NCI-H128 (cell line): ENCODE results near the gene TMCO6.
A peak's percentile ranks its signal among the peaks of the same experiment; 100 is the strongest.
"Not testable (repeated sequence)": the region's sequence is repeated elsewhere in the genome, so short reads cannot be mapped to it uniquely, and the experiment has no call there.

Experiments
- DNase-seq: peaks from one replicate; lab custom pipeline; 2025; ENCODE audit not compliant: unreplicated experiment; lab: John Stamatoyannopoulos, UW

TMCO6 gene

DNA sequence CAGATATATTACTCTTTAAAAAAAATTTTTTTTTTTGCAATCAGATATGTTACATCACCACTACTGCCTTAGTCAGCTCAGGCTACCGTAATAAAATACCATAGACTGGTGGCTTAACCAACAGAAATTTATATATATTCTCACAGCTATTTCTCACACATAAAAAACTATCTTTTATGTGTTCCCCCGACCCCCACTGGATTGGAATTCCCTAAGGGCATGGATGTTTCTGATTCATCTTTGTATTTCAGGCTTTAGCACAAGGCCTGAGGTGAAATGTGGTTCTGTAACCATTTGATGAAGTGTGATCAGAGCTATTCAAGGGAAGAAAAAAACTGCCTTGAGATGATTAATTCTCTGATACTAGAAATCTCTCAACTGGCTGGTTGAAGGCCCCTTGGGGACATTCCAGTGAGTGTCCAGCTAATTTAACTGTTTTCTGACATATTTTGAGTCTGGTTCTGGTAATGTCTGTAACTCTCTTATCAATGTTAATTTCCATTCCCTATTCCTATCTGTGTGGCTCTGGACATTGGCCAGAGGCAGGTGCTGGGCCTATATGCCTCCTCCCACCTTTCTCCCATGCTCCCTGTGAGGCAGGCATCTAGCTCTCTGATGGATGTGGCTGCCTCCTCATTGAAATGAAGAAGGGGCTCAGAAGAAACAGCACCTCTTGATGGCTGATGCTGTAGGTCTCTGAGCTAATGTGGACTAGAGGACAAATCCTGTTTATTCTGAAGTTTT, 8.8 kb upstream of the TMCO6 start:
- DNase-seq: no peak

DNA sequence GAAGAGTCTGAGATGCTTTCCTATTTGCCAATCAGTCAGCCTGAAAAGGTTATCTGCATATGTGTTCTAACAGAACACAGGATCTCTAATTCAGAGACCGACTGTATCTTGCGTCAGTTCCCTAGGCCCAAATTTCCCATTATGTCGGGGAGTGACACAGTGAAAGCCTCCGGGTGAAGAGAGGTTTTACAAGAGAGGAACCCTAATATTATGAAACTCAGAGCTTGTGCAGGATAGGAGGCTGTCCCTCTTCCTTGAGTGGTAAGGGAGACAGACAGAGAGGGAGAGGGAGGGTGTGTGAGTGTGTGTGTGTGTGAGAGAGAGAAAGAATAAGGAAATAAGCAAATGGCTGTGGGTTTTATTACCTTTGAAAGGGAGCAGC, 8.2 kb upstream of the TMCO6 start:
- no peak for DNase-seq

- no peak for DNase-seq
These were observed 7.4 kb upstream of the TMCO6 start for GRCh38 chr5:140631831-140632365.

DNA sequence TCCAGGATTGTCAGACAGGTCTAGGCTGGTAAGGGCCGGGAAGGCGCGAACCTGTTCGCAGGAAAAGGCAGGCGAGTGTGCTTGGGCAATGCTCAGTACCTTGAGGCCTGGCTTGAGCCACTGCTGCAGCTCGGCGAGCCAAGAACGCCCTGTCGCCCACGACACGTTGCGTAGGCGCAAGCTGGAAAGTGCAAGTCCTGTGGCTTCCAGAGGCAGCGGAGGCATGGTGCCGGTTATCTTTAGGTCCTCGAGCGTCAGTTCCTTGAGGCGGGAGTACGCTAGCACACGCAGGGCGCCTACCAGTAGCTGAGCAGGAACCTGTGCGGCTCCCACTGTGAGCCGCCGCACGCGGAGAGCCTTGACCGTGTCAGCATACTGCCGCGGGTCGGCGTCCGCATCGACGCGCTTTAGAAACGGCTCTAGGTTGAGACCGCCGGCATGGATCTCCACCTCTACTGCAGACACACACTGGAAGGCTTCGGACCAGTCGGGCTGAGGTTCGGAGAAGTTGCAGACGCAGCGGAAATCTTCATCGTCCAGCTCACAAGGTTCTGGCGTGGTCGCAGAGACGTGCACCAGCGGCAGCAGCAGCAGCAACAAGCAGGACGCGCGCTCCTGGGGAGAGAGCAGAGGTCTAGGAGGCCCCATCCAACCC, 6.8 kb upstream of the TMCO6 start:
- DNase-seq: no peak

DNA sequence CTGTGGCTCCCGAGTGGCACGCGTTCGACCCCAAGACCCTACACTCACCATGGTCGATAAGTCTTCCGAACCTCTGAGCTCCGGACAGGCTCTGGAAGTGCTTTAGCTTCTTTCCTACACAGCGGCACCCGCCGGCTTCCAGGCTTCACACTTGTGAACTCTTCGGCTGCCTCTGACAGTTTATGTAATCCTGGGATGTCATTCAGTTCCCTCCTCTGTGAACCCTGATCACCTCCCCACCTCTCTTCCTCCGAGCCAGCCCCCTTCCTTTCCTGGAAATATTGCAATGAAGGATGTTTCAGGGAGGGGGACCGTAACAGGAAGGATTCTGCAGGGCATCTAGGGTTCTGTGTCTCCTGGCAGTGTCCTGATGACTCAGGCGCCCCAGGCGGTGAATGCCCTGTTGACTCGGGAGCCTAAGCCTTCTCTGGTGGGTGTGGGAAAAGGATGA, 6.2 kb upstream of the TMCO6 start, which contains the start of gene CD14:
Gene CD14, minus strand, starts transcription at position 155 of the 451 bp plus-strand sequence. Its CDS starts 104 bp downstream, at position 51.
- DNase-seq: no peak

DNA sequence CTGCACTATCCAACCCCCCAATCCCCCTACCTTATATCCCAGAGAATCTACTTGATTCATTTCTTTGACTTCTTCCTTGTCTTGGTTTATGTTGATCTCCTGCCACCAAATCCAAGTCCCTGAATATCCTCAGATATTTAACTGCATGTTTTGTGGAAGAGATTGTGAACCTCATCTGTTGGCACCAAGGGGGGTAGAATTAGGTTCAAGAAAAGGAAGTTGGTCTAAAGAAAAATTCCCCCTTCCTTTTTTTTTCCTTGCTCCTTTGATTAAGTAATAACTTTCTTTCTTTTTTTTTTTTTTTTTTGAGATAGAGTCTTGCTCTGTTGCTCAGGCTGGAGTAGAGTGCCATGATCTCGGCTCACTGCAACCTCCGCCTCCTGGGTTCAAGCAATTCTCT, 5.8 kb upstream of the TMCO6 start:
- no peak for DNase-seq

GRCh38 chr5:140634103-140634502, 5.1 kb upstream of the TMCO6 start:
- no peak for DNase-seq

GRCh38 chr5:140635291-140636257, 3.7 kb upstream of the TMCO6 start:
- no peak for DNase-seq

DNA sequence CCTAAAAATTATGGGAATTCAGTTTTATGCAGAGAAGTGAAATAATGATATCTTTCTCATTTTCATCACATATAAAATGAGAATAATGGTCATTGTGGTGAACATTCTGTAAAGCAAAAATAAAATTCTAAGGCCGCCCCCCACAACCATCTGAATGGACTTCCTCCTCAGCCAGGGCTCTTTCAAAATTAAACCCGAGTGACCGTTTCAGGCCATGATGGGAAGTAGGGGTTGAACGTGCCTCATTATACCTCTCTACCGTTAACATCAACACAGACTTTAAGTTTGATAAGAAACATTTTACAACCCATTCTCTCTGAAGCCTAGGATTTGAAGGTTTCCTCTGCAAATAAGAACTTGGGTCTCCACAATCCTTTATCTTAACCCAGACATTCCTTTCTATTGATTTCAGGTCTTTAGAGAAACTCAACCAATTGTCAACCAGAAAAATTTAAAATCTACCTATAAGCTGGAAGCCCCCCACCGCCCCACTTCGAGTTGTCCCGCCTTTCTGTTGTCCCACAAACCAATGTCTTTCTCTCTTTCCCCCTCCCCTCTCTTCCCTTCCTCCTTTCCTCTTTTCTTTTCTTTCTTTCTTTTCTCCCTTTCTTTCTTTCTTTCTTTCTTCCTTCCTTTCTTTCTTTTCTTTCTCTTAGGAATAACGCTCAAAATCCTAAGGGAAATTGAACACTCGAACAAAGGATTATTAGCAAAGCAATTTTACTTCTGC, 1.7 kb upstream of the TMCO6 start:
- no peak for DNase-seq

GRCh38 chr5:140638898-140639147, 428 bp upstream of the TMCO6 start:
- not testable (repeated sequence) for DNase-seq

DNA sequence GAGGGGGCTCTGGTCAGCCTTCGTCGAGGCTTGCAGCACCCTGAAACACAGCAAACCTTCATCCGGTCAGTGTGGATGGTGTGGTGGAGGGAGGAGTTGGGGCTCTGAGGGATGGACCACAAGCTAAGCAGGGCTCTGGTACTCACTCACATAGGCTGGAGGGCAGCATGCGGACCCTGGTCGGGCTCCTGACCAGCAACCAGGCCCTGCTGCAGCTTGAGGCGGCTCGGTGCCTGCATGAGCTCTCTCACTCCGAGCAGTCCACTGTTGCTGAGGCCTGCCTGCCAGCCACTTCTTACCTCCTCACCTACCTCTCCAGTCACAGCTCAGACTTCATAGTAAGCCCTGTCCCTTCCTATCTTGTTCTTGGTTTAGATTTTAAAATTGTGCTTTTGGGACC, 2.5 kb downstream of the TMCO6 start:
- DNase-seq: no peak

- no peak for DNase-seq
These were observed 3.5 kb downstream of the TMCO6 start for GRCh38 chr5:140642718-140643117.

DNA sequence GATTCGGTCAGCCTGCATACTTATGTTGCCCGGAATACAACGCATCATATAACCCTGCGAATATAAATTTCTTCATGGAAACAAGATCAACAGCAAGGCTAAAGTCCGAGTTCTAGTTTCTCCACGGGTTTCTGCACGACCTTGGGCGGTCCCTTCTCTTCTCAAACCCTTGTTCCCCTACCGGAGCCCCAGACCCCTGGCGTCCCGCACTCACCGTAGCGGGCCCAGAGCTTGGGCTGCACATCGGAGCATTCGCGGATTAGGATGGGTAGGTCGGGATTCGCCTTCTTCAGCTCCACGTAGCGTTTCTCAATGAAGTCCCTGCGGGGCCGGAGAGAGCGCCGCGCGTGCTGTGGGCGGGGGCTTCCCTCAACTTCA, 7.8 kb downstream of the TMCO6 start:
- no peak for DNase-seq

DNA sequence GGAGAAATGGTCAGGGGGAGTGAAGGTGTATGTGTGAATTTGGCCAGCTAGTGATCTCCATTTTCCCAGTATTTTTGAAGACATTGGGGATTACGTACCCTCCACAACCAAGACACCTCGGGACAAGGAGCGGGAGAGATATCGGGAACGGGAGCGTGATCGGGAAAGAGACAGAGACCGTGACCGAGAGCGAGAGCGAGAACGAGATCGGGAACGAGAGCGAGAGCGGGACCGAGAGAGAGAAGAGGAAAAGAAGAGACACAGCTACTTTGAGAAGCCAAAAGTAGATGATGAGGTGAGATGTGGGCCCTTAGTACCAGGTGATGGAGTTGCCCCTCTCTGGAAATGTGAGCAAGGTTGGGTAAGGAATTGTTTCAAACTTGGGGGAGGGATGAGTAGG, 19.6 kb downstream of the TMCO6 start:
- DNase-seq: no peak

GRCh38 chr5:140660371-140660770, 21.1 kb downstream of the TMCO6 start:
- not testable (repeated sequence) for DNase-seq

DNA sequence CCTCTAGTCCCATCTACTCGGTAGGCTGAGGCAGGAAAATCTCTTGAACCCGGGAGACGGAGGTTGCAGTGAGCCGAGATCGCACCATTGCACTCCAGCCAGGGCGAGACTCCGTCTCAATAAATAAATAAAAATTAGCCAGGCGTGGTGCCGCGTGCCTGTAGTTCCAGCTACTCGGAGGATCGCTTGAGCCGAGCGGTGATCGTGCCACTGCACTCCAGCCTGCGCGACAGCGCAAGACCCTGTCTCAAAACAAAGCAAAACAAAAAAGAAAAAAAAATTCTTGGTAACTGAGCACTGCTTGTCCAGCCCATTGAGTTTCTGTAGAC, 24.7 kb downstream of the TMCO6 start:
- DNase-seq: no peak

DNA sequence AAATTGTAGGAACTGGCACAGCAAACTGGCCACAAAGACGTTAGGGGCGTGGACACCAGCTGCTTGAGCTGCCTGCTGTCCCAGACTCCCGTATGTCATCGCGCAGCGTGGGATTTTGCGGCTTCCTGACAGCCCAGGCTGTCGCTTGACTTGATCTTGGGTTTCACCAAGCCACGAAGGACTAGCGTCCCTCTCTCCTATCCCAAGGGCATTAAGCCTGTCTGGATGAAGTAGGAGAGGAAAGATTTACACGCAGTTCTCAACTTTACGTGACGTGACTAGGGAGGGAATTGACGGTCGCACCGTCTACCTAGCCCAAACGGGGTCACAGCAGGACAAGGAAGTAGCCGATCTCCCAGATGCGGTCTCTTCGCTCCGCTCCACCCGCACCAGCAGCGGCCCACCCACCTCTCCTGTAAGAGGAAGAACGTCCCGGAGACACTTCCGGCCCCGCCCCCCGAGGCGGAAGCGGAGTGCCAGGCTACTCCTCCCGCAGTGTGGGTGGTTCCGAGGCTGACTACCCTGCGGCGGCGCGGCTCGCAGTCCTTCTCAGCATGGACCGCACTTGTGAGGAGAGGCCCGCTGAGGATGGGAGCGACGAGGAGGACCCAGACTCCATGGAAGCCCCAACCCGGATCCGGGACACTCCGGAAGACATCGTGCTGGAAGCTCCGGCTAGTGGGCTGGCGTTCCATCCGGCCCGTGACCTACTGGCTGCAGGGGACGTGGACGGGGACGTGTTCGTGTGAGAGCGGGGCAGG, 25.3 kb downstream of the TMCO6 start, which contains the start of gene WDR55:
Gene WDR55, plus strand, starts transcription at position 546 of the 761 bp plus-strand sequence. Its CDS starts 9 bp downstream, at position 555.
- peak; percentile 67 for DNase-seq

DNA sequence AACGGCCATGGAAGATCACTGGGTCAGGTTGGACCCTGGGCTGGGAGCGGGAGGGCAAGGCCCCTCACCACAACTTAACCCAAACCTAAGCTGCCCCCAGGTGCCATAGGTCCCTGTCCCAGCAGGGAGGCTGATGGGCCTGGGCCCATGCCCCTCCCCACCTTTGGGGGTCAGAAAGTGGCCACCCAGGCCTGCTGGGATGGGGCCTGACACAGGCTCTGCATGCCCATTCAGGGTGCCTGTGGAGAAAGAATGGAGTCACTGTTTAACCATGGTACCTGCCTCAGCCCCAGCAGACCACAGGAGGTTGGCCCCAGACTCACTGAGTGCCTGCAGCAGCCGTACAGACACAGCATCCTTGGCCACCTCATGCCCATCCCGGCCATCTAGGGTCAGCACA, 31.8 kb downstream of the TMCO6 start:
- not testable (repeated sequence) for DNase-seq

DNA sequence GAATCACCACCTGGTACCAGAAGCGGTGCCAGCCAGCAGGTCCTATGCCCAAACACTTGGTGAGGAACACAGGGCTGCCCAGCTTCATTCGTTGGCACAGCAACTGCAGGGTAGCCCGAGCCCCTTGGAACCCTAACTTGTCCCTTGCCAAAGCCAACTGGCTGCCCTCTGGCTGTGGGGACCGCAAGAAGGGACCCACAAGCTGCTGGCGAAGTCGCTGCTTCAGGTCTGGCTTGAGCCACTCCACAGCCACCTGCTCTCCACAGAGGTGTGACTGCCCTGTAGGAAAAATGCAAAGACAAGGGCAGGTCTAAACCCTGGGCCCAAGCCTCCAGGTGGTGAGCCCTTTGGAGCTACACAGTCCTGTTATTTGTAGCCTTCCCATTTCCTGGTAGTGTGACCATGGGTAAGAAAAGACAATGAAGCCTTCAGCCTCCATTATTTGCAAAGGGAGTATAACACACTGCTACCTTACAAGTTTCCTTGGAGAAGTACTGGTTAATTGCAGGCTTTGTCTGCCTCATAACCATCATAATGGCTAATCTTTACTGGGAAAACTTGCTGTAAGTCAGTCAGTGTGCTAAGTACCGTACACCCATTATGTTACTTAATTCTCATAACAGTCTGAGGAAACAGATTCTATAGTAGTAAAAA, 32.3 kb downstream of the TMCO6 start:
- no peak for DNase-seq
